ENCODE results near the gene SNX17.

The SNX17 gene

DNA sequence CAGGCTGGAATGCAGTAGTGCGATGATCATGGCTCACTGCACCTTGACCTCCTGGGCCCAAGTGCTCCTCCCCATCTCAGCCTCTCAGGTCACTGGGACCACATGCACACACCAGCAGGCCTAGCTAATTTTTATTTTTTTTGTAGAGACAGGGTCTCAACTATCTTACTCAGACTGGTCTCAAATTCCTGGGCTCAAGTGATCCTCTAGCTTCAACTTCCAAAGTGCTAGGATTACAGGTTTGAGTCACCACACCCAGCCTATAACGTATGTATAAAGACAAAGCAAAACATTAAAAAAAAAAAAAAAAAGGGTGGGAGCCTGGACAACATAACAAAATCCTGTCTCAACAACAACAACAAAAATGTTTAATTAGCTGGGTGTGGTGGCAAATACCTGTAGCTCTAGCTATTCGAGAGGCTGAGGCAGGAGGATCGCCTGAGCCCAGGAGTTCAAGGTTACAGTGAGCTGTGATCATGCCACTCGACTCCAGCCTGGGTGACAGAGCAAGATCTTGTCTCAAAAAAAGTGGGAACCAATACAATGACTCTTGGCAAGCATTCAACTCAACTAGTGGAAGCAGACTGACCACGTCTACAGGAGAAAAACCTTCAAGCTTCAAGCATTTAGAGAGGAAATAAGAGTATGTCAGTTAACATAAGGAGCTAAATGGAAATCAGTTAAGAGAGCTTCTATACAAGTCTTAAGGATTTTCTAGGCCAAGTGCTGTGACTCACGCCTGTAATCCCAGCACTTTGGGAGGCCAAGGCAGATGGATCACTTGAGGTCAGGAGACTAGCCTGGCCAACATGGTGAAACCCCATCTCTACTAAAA lies 16.4 kb upstream of the SNX17 start:
- Mint-ChIP-seq H3K4me3 (peak overlapping the region; percentile 40), H3K9me3 (no peaks in the 10 kb centered on the region), H3K27me3 (peaks cover 5% of the 10 kb centered on the region), H3K4me1 (peaks cover 60% of the 10 kb centered on the region), H3K36me3 (peaks cover 18% of the 10 kb centered on the region), H3K27ac (peak overlapping the region; percentile 45)
- no peak for DNase-seq
- CTCF ChIA-PET = interaction anchor here (0.5 to 1.6 kb wide), 3 partner anchors 15 to 327 kb away, joined by 3 to 5 read pairs (median 4); no protein-coding TSS in a partner anchor

DNA sequence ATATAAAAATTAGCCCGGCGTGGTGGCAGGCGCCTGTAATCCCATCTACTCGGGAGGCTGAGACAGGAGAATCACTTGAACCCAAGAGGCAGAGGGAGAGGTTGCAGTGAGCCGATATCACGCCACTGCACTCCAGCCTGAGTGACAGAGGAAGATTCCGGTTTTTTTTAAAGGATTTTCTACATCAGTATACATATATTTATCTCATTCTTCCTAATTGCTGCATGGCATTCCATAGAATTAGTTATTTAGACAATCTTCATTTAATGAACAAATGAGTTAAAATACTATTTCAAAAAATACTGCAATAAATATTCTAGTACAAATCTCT lies 15.9 kb upstream of the SNX17 start:
- no peak for DNase-seq
- no peak overlapping the region for H3K27ac Mint-ChIP-seq
- peaks cover 60% of the 10 kb centered on the region for H3K4me1 Mint-ChIP-seq
- H3K36me3 Mint-ChIP-seq = peaks cover 17% of the 10 kb centered on the region
- peaks cover 5% of the 10 kb centered on the region for H3K27me3 Mint-ChIP-seq
- CTCF ChIA-PET = interaction anchor here (0.5 kb wide), 1 partner anchor 326 kb away, joined by 3 read pairs; no protein-coding TSS in a partner anchor
- peak overlapping the region; percentile 95 for H3K4me3 Mint-ChIP-seq
- H3K9me3 Mint-ChIP-seq = no peaks in the 10 kb centered on the region

DNA sequence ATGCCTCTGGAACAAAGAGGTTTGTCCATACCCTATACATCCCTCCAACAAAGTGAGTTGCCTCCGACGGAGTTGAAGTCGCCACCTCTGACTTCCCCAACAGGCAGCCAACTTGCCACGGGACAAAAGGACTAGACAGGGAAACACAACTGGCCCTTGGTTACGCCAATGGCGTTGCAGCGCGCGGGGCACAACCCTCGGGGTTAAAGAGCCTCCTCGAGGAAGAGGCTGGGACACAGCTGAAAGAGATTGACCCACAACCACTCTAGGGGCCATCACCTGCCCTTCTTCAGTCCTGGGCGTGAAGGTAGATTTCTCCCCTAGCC lies 14.4 kb upstream of the SNX17 start:
- no peak for DNase-seq
- CTCF ChIA-PET = no interaction called here
- H3K27me3 Mint-ChIP-seq = peaks cover 5% of the 10 kb centered on the region
- peak overlapping the region; percentile 95 for H3K4me3 Mint-ChIP-seq
- H3K4me1 Mint-ChIP-seq = peaks cover 60% of the 10 kb centered on the region
- H3K9me3 Mint-ChIP-seq = no peaks in the 10 kb centered on the region
- H3K27ac Mint-ChIP-seq = peak overlapping the region; percentile 97
- peaks cover 12% of the 10 kb centered on the region for H3K36me3 Mint-ChIP-seq

DNA sequence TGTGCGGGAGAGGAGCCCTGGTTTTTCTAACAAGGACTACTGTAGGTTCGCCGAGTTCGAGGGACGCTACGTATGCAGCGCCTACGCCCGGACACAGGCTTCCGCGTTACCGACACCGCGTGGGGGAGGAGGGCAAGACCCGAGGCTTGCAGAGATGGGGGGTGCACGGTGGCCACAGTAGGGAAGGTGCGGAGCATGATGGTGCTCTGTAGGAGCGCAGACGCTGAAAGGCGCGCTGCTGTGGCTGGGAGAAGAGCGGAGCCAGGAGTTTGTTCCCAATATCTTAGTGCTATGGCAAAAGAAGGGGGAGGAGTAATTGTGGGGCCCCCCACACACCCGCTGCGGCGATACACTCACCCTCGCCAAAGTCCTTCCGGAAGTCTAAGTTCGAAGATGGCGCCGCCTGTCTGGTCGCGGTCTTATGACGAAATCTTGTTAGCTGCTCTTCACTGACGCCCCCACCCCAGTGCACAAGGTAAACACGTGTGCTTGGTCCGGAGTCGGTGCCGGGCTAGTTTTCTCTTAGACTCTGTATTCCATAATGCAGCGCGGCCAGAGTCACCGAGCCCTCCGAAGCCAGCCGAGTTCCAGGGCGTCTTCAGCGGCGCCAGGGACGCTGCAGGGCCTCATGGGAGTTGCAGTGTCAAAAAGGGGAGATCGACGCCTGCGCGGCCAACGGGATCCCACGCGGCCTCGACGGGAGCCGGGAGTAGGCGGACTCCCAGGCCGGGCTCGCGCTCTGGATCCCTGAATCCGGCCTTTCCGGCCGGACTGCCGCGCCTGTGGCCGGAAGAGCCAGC lies 13.8 kb upstream of the SNX17 start, which contains the start of gene GTF3C2:
GTF3C2 (minus strand) TSS at position 383 of the 800 bp plus-strand sequence. CDS start 13,210 bp downstream, outside the sequence.
- peaks cover 57% of the 10 kb centered on the region for H3K4me1 Mint-ChIP-seq
- peak within 1 kb of the TSS; percentile 95 for H3K4me3 Mint-ChIP-seq
- peaks cover 5% of the 10 kb centered on the region for H3K27me3 Mint-ChIP-seq
- peak; percentile 96 for DNase-seq
- H3K27ac Mint-ChIP-seq = peak within 1 kb of the TSS; percentile 97
- H3K36me3 Mint-ChIP-seq = peaks cover 13% of the 10 kb centered on the region
- H3K9me3 Mint-ChIP-seq = no peaks in the 10 kb centered on the region
- CTCF ChIA-PET = interaction anchor here (1.0 kb wide), 1 partner anchor 10 kb away, joined by 3 read pairs; no protein-coding TSS in a partner anchor

DNA sequence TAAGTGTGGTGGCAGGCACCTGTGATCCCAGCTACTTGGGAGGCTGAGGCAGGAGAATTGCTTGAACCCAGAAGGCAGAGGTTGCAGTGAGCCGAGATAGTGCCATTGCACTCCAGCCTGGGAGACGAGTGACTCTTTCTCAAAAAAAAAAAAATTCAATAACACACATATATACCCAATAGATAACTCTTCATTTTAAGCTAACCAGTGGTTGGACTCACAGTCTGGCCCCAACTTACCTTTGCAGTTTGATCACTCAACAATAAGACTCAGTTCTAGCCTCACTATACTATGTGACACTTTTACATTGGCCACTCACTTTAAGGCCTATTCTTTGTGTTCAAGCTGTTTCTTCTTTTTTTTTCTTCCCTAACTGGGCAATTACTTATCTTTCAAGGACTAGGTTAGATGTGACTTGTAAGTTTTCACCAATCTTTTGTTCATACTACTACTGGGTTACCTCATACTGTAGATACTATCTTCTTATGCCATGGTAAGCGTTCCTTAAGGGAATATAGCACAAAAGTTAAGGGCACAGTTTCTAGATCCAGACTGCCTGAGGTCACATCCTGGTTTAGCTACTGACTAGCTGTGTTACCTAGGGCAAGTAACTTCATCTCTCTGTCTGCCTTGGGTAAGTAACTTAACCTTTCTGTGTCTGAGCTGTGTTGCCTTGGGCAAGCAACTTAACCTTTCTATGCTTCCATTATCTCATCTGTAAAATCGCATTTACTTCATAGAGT lies 7.6 kb upstream of the SNX17 start:
- Mint-ChIP-seq H3K9me3 (no peaks in the 10 kb centered on the region), H3K27me3 (no peaks in the 10 kb centered on the region), H3K4me1 (peaks cover 13% of the 10 kb centered on the region), H3K27ac (peak overlapping the region; percentile 55), H3K36me3 (peaks cover 29% of the 10 kb centered on the region), H3K4me3 (no peak overlapping the region)
- CTCF ChIA-PET = no interaction called here
- no peak for DNase-seq

DNA sequence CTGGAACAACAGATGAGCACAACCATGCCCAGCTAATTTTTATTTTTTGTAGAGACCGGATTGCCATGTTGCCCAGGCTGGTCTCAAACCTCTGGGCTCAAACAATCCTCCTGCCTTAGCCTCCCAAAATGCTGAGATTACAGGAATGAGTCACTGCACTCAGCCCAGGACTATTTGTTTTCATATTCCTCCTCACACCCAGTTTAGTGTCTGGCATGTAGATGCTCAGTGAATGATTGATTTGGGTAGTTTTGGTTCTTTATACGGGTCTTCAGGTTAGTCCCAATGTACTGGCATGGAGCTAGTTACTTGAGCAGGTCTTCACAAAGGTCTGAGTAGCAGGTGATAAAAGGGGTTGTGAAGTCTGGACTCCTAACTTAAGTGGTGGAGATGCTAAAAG lies 6.5 kb upstream of the SNX17 start:
- CTCF ChIA-PET = no interaction called here
- H3K4me3 Mint-ChIP-seq = no peak overlapping the region
- H3K4me1 Mint-ChIP-seq = peaks cover 14% of the 10 kb centered on the region
- no peak for DNase-seq
- no peaks in the 10 kb centered on the region for H3K9me3 Mint-ChIP-seq
- peaks cover 35% of the 10 kb centered on the region for H3K36me3 Mint-ChIP-seq
- no peak overlapping the region for H3K27ac Mint-ChIP-seq
- no peaks in the 10 kb centered on the region for H3K27me3 Mint-ChIP-seq

DNA sequence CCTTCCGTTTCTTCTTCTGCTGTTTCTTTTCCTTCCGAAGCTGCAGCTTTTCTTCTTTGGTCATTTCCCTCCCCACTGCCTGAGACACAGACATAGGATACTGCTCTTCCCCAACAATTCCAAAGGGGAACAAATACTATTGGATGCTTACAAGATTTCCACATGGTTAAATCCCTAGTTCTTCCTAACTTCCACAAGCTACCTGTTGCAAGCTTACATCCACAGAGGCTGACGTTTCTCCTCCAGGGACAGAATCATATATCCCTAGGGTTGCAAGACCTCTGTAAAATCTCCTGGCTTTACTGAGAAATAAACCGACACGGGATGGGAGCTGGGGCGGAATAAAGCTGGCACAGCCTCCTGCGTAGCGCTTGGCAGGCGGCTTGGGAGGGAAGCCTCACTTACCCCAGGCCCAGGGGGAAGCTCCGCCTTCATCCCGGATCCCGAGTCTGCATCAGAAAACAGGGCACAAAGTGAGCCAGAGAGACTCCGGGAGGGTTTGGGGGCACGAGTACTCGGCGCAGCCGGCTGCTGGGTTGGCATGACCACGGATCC lies 868 bp upstream of the SNX17 start:
- Mint-ChIP-seq H3K4me3 (peak overlapping the region; percentile 98), H3K27ac (peak overlapping the region; percentile 92), H3K9me3 (no peaks in the 10 kb centered on the region), H3K36me3 (peaks cover 58% of the 10 kb centered on the region), H3K4me1 (peaks cover 48% of the 10 kb centered on the region), H3K27me3 (no peaks in the 10 kb centered on the region)
- no peak for DNase-seq
- CTCF ChIA-PET = interaction anchor here (0.8 to 2.8 kb wide), 8 partner anchors 9 to 61 kb away, joined by 3 to 14 read pairs (median 4); partner anchors contain the start of gene ZNF513

DNA sequence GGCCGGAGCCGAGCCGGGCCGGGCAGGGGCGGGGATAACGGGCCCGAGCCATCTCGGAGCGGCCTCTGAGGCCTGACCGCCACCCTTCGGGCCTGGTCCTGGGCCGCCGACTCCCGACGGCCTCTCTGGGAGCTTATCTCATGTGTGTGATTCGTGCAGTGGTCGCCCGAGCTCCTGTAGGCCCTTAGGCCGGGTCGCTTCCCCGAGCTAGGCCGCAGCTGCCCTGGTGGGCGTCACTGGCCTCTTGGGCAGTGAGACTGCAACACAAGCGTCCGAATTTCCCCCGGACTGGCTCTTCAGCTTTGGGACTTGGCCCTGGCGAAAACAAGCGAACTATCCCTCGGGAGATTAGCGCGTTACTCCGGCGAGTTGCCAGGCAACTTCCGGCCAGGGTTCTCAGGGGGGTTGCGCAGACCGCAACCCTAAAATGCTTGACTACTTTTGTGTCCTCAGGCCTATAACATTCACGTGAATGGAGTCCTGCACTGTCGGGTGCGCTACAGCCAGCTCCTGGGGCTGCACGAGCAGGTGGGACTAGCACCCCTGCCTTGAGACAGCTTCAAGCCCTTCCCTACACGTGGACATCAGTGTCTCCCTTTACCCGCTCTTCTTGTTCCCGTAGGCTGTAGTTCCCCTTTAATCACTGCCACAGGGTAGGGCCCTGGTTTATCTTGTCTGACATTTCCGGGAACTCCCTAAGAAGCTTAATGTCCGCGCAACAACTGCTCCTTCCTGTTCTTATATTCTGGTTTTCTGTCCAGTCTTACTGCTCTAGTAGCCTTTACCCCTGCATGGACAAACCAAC lies 602 bp downstream of the SNX17 start:
- peaks cover 52% of the 10 kb centered on the region for H3K4me1 Mint-ChIP-seq
- CTCF ChIA-PET = interaction anchor here (0.7 to 2.8 kb wide), 5 partner anchors 9 to 312 kb away, joined by 3 to 14 read pairs (median 5); partner anchors contain the start of gene ZNF513
- peak; percentile 47 for DNase-seq
- H3K27me3 Mint-ChIP-seq = no peaks in the 10 kb centered on the region
- peak overlapping the region; percentile 98 for H3K4me3 Mint-ChIP-seq
- peak overlapping the region; percentile 93 for H3K27ac Mint-ChIP-seq
- no peaks in the 10 kb centered on the region for H3K9me3 Mint-ChIP-seq
- H3K36me3 Mint-ChIP-seq = peaks cover 65% of the 10 kb centered on the region

DNA sequence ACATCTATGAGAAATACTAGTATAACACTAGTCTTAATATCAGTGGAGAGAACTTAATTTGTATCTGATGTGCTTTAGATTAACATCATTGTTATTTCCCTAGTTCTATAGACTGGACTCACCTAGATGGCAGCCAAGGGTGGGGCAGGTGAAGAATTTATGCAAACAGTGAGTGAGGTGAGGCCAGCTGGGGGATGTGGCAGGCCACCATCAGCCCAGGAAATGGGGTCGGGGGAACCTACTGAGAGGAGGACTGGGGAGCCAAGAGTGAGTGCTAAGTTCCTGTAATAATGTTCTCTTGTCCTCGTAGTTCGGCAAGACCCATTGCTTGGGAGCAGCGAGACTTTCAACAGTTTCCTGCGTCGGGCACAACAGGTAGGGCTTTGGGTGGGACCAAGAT lies 2.5 kb downstream of the SNX17 start:
- Mint-ChIP-seq H3K9me3 (no peaks in the 10 kb centered on the region), H3K27ac (peak overlapping the region; percentile 80), H3K4me3 (peak overlapping the region; percentile 47), H3K36me3 (peaks cover 62% of the 10 kb centered on the region), H3K4me1 (peaks cover 51% of the 10 kb centered on the region), H3K27me3 (no peaks in the 10 kb centered on the region)
- DNase-seq = peak; percentile 46
- CTCF ChIA-PET = interaction anchor here (1.8 kb wide), 1 partner anchor 310 kb away, joined by 5 read pairs; no protein-coding TSS in a partner anchor

DNA sequence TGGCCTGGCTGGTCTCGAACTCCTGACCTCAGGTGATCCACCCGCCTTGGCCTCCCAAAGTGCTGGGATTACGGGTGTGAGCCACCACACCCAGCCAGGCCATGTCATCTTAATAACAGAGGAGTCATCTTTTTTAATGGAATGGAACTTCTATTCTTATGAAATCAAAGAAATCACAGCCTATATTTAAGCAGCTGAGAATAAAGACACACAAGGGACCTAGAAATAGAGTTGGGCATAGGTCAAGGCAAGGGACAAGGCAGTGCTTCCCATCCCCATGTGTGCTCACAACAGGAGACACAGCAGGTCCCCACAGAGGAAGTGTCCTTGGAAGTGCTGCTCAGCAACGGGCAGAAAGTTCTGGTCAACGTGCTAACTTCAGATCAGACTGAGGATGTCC lies 3.2 kb downstream of the SNX17 start:
- Mint-ChIP-seq H3K9me3 (no peaks in the 10 kb centered on the region), H3K36me3 (peaks cover 57% of the 10 kb centered on the region), H3K4me1 (peaks cover 50% of the 10 kb centered on the region), H3K4me3 (no peak overlapping the region), H3K27ac (no peak overlapping the region), H3K27me3 (no peaks in the 10 kb centered on the region)
- DNase-seq = no peak
- CTCF ChIA-PET = no interaction called here

DNA sequence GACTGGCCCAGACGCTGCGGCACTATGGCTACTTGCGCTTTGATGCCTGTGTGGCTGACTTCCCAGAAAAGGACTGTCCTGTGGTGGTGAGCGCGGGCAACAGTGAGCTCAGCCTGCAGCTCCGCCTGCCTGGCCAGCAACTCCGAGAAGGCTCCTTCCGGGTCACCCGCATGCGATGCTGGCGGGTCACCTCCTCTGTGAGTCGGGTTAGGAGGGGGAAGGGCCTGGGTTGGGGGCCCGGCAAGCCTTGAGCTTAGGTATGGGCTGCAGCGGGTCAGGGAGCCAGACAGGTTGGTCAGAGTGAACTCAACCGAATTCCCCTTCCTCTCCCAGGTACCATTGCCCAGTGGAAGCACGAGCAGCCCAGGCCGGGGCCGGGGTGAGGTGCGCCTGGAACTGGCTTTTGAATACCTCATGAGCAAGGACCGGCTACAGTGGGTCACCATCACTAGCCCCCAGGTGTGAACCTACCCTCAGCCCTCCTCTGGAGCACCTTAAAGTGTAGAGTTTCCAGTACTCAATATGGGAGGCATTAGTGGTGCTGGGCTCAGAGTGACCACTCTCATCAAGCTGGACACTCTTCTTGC lies 5.2 kb downstream of the SNX17 start:
- peaks cover 54% of the 10 kb centered on the region for H3K36me3 Mint-ChIP-seq
- no peaks in the 10 kb centered on the region for H3K27me3 Mint-ChIP-seq
- no peak overlapping the region for H3K27ac Mint-ChIP-seq
- no peak for DNase-seq
- H3K4me1 Mint-ChIP-seq = peaks cover 54% of the 10 kb centered on the region
- H3K9me3 Mint-ChIP-seq = no peaks in the 10 kb centered on the region
- H3K4me3 Mint-ChIP-seq = no peak overlapping the region
- CTCF ChIA-PET = no interaction called here

DNA sequence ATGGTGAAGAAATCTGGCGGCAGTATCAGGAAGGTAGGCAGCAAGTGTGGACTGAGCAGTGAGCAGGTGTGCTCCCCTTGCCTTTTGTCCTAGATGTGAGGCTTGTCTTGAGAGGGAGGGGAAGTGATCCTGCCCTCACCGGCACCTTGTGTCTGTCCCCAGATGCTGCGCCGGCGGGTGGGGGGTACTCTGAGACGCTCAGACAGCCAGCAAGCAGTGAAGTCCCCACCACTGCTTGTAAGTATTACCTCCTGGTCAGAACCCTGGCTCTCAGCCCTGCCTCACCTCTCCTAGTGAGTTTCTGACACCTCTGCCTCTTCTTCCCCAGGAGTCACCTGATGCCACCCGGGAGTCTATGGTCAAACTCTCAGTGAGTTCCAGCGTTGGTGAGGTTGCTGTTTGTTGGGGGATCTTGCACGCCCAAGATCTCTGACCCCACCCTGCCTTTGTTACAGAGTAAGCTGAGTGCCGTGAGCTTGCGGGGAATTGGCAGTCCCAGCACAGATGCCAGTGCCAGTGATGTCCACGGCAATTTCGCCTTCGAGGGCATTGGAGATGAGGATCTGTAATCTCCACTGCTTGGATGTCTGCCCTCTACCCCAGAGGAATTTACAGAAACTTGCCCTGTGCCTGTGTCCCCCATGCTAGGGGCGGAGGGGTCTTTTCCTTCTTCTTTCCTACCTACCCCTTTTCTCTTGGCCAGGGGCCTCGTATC lies 5.9 kb downstream of the SNX17 start:
- peaks cover 59% of the 10 kb centered on the region for H3K4me1 Mint-ChIP-seq
- H3K4me3 Mint-ChIP-seq = no peak overlapping the region
- H3K27me3 Mint-ChIP-seq = no peaks in the 10 kb centered on the region
- H3K9me3 Mint-ChIP-seq = no peaks in the 10 kb centered on the region
- CTCF ChIA-PET = no interaction called here
- DNase-seq = no peak
- H3K36me3 Mint-ChIP-seq = peaks cover 57% of the 10 kb centered on the region
- H3K27ac Mint-ChIP-seq = peak overlapping the region; percentile 63
